GM12875 (cell line): ENCODE data around the gene FAM9B.
"Not testable (repeated sequence)": the region's sequence is repeated elsewhere in the genome, so short reads cannot be mapped to it uniquely, and the experiment has no call there.

ENCODE experiments used
- H3K4me3 ChIP-seq: one replicate; pipeline ENCODE4 v1.5.1; 2011; ENCODE audit warnings: low read depth, low read length, control low read depth
- CTCF ChIP-seq: IDR thresholded peaks from 2 replicates; pipeline ENCODE4 v1.5.1; 2011; ENCODE audit warnings: low read depth, mild to moderate bottlenecking, control low read depth, inconsistent platforms, low read length, moderate library complexity, borderline replicate concordance; ENCODE audit not compliant: insufficient read depth

FAM9B gene

GRCh38 chrX:9033586-9033985 lies 341 bp downstream of the FAM9B start:
- TF ChIP-seq CTCF, result no peak
- H3K4me3 ChIP-seq, result no peak overlapping the region

GRCh38 chrX:9033179-9033578 lies 748 bp downstream of the FAM9B start:
- H3K4me3 ChIP-seq, result no peak overlapping the region
- no peak for TF ChIP-seq CTCF

- H3K4me3 ChIP-seq, result no peak overlapping the region
- no peak for TF ChIP-seq CTCF
Measured at GRCh38 chrX:9023293-9023692, 10.6 kb downstream of the FAM9B start.

- no peak overlapping the region for H3K4me3 ChIP-seq
- no peak for TF ChIP-seq CTCF
Measured at GRCh38 chrX:9019151-9019550, 14.8 kb downstream of the FAM9B start.

GRCh38 chrX:9018332-9018731 lies 15.6 kb downstream of the FAM9B start:
- not testable (repeated sequence) for H3K4me3 ChIP-seq

GRCh38 chrX:9003041-9003440 lies 30.9 kb downstream of the FAM9B start:
- TF ChIP-seq CTCF, result no peak
- H3K4me3 ChIP-seq, result no peak overlapping the region

- TF ChIP-seq CTCF, result no peak
- no peak overlapping the region for H3K4me3 ChIP-seq
Measured at GRCh38 chrX:8988446-8988845, 45.5 kb downstream of the FAM9B start.

GRCh38 chrX:8987672-8988250 lies 46.2 kb downstream of the FAM9B start:
- TF ChIP-seq CTCF, result no peak
- H3K4me3 ChIP-seq, result no peak overlapping the region
